Transverse colon (tissue), 4 donors: Measurements from ENCODE around the gene SSTR5. TPM values are rescaled to one million over a fixed set of nuclear protein-coding genes. Genes with fewer than 3 reads are reported as not detected.

Source experiments
- DNase-seq: peaks from one replicate; pipeline ENCODE4 v3.0.0-alpha.2; 2019
- H3K27ac ChIP-seq, 4 donors: fragments of 200-600 bp; sonication (generic); 2 replicates each; pipeline ENCODE4 v1.5.1; 2016 to 2018; ENCODE audit warnings: inconsistent platforms in 4 of 4
- H3K27me3 ChIP-seq: fragments of 200-600 bp; sonication (generic); 2 replicates; pipeline ENCODE4 v1.5.1; 2017; ENCODE audit warnings: inconsistent platforms
- H3K36me3 ChIP-seq, 4 donors: fragments of 200-600 bp; sonication (generic); 2 replicates each; pipeline ENCODE4 v1.5.1; 2017 to 2019; ENCODE audit warnings: inconsistent platforms in 4 of 4
- H3K4me1 ChIP-seq, 4 donors: fragments of 200-600 bp; sonication (generic); 2 replicates each; pipeline ENCODE4 v1.5.1; 2017 to 2020; ENCODE audit warnings: inconsistent platforms in 4 of 4
- H3K4me3 ChIP-seq, 4 donors: fragments of 200-600 bp; sonication (generic); 1 replicate in 1 of 4; 2 replicates in 3 of 4; pipeline versions ENCODE4 v1.5.1 to v1.6.1; 2017 to 2019; ENCODE audit warnings: inconsistent platforms in 4 of 4
- H3K9me3 ChIP-seq, 2 donors: fragments of 200-600 bp; sonication (generic); 2 replicates each; pipeline ENCODE4 v1.5.1; 2017 to 2019; ENCODE audit warnings: inconsistent platforms in 2 of 2
- EP300 ChIP-seq: sonication (generic); formaldehyde crosslinking; IDR thresholded peaks from one replicate; pipeline ENCODE4 v1.6.1; 2017; ENCODE audit warnings: antibody characterized with exemption, low read depth
- POLR2A ChIP-seq: fragments of 450-650 bp; IDR thresholded peaks from one replicate; pipeline ENCODE4 v1.6.1; 2016; ENCODE audit warnings: antibody characterized with exemption, mild to moderate bottlenecking, moderate library complexity
- POLR2AphosphoS5 ChIP-seq, 3 donors: sonication (generic); formaldehyde crosslinking; IDR thresholded peaks; one replicate each; pipeline ENCODE4 v1.6.1; 2016; ENCODE audit warnings: antibody characterized with exemption in 3 of 3
- WGBS, 2 donors: methylation state at CpG; one replicate each; pipeline ENCODE4 v1.1.5; 2018; ENCODE audit warnings: low coverage in 1 of 2; 5-methylcytosine and 5-hydroxymethylcytosine counted together
- in situ Hi-C, 4 donors: fragments of 200-750 bp; cut with MboI; loops; one replicate each; pipeline versions ENCODE4 v1.15.0 to v1.15.1; 2017; ENCODE audit warnings: low sequenced_read_pairs in 3 of 4, low pct_ligation_motif_present in 1 of 4, low pct_unique_long_range_greater_than_20kb in 1 of 4
- intact Hi-C: fragments of 100-400 bp; cut with DNase I; formaldehyde crosslinking; loops from one replicate; pipeline ENCODE4 v1.15.1; 2023; ENCODE audit warnings: low total_unique reads
- total RNA-seq, 4 donors: library from RNA; depleted of rRNA; stranded (reverse); fragments of >200 nt; gene quantifications; one replicate each; pipeline ENCODE4 v1.1.0, GENCODE V29; 2016
- TF ChIP-seq, protein P1 (sequence below), 5 experiments: fragments of 200-600 bp in 3 of 5; fragments of 450-650 bp in 2 of 5; sonication (generic) in 3 of 5; IDR thresholded peaks; 1 replicate in 2 of 5; 2 replicates in 3 of 5; pipeline ENCODE4 v1.5.1; 2016 to 2017; ENCODE audit warnings: antibody characterized with exemption in 5 of 5, inconsistent platforms in 3 of 5, mild to moderate bottlenecking in 2 of 5, moderate library complexity in 1 of 5

The SSTR5 gene
- total RNA-seq, 4 donors from 2014 or later, result not detected

DNA sequence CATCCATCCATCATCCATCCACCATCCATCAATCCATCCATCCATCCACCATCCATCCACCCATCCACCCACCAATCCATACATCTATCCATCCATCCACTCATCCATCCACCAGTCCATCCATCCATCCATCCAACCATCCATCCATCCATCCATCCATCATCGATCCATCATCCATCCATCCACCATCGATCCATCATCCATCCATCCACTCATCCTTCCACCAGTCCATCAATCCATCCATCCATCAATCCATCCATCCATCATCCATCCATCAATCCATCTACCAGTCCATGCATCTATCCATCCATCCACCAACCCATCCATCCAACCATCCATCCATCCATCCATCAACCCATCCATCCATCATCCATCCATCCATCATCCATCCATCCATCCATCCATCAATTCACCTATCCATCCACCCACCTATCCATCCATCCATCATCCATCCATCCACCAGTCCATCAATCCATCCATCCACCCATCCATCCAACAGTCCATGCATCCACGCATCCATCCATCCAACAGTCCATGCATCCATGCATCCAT is 39.3 kb upstream of the SSTR5 start:
- intact Hi-C loops, result no loop called here
- TF ChIP-seq POLR2A (no peak), POLR2AphosphoS5 (IDR thresholded peaks at IDR 0.05) (no peak), EP300 (no peak)
- TF ChIP-seq, protein P1, sequence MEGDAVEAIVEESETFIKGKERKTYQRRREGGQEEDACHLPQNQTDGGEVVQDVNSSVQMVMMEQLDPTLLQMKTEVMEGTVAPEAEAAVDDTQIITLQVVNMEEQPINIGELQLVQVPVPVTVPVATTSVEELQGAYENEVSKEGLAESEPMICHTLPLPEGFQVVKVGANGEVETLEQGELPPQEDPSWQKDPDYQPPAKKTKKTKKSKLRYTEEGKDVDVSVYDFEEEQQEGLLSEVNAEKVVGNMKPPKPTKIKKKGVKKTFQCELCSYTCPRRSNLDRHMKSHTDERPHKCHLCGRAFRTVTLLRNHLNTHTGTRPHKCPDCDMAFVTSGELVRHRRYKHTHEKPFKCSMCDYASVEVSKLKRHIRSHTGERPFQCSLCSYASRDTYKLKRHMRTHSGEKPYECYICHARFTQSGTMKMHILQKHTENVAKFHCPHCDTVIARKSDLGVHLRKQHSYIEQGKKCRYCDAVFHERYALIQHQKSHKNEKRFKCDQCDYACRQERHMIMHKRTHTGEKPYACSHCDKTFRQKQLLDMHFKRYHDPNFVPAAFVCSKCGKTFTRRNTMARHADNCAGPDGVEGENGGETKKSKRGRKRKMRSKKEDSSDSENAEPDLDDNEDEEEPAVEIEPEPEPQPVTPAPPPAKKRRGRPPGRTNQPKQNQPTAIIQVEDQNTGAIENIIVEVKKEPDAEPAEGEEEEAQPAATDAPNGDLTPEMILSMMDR (IDR thresholded peaks at IDR 0.05), result no peak
- DNase-seq, result no peak
- Histone ChIP-seq H3K36me3 (no peaks in the 10 kb centered on the region), H3K27ac (no peak overlapping the region), H3K4me3 (no peak overlapping the region), H3K27me3 (peaks cover 38% of the 10 kb centered on the region), H3K4me1 (no peaks in the 10 kb centered on the region), H3K9me3 (no peaks in the 10 kb centered on the region)
- in situ Hi-C loops, result no loop called here
- 96 to 97% methylated on average over 3 of the region's 3 CpGs for WGBS, 2 donors

GRCh38 chr16:1034230-1035065 is 38.1 kb upstream of the SSTR5 start:
- no peak for DNase-seq
- no peaks in the 10 kb centered on the region for H3K4me1 ChIP-seq
- TF ChIP-seq EP300, result no peak
- no peak for TF ChIP-seq POLR2A
- TF ChIP-seq, protein P1 (IDR thresholded peaks at IDR 0.05), result no peak
- no peak for TF ChIP-seq POLR2AphosphoS5 (IDR thresholded peaks at IDR 0.05)
- no peak overlapping the region for H3K27ac ChIP-seq
- no peaks in the 10 kb centered on the region for H3K9me3 ChIP-seq
- no peaks in the 10 kb centered on the region for H3K36me3 ChIP-seq
- peaks cover 44% of the 10 kb centered on the region for H3K27me3 ChIP-seq
- WGBS, 2 donors, result 69 to 91% methylated on average over 3 to 6 of the region's 6 CpGs
- H3K4me3 ChIP-seq, result no peak overlapping the region
- in situ Hi-C loops (no loop called here), intact Hi-C loops (no loop called here)

DNA sequence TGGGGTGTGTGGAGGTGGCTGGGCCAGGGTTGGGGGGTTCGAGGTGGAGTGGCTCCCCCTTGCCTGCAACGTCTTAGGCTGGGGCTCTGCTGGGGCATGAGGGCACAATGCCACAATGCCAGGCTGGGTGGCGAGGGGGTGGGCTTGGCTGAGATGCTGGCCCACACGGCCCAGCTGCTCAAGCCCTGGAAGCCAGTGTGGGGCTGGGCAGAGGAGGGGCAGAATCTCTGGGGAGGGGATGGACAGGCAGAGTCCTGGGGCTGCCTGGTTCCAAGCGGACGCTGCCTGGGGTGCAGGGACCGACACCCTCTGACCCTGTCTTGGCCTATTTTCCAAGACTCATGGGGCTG is 37.5 kb upstream of the SSTR5 start:
- 60% methylated on average over 7 of the region's 7 CpGs; no CpG with 5 or more reads in 1 of the 2 donors for WGBS, 2 donors
- TF ChIP-seq POLR2AphosphoS5 (IDR thresholded peaks at IDR 0.05) (no peak), POLR2A (no peak), EP300 (no peak)
- TF ChIP-seq, protein P1 (IDR thresholded peaks at IDR 0.05), result no peak
- H3K4me1 ChIP-seq, result no peaks in the 10 kb centered on the region
- intact Hi-C loops (no loop called here), in situ Hi-C loops (no loop called here)
- no peak overlapping the region for H3K4me3 ChIP-seq
- no peaks in the 10 kb centered on the region for H3K9me3 ChIP-seq
- H3K36me3 ChIP-seq, result no peaks in the 10 kb centered on the region
- no peak for DNase-seq
- H3K27me3 ChIP-seq, result peaks cover 39% of the 10 kb centered on the region
- H3K27ac ChIP-seq, result no peak overlapping the region

DNA sequence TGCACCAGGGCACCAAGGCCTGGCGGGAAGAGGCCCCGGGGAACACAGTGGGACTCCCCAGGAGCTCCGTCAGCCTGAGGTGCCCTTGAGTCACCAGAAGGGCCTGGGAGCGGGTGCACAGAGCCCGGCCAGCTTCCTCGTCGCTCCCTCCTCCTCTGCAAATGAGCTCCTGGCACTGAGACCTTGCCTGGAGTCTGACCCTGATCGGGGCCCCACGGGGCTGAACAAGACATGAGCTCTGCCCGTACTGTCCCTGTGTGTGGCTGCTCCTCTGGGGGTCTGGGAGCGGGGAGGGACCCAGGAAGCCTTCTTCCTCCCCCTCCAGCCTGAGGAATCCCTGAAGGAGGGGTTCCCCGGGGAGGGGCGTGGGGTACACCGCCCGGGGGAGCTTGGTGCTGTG is 36.4 kb upstream of the SSTR5 start:
- no peak for DNase-seq
- H3K4me3 ChIP-seq, result no peak overlapping the region
- in situ Hi-C loops, result no loop called here
- H3K9me3 ChIP-seq, result no peaks in the 10 kb centered on the region
- TF ChIP-seq POLR2A (no peak), POLR2AphosphoS5 (IDR thresholded peaks at IDR 0.05) (no peak)
- H3K4me1 ChIP-seq, result no peaks in the 10 kb centered on the region
- intact Hi-C loops, result no loop called here
- 30% methylated on average over 13 of the region's 15 CpGs; no CpG with 5 or more reads in 1 of the 2 donors for WGBS, 2 donors
- H3K27me3 ChIP-seq, result peaks cover 28% of the 10 kb centered on the region
- no peaks in the 10 kb centered on the region for H3K36me3 ChIP-seq
- no peak overlapping the region for H3K27ac ChIP-seq
